NCI-H1694 treated with DMSO at 0.1 percent for 48 hours (cell line): ENCODE results near the gene FRMD4B.

Experiments used
- DNase-seq: peaks from one replicate; lab custom pipeline; 2025; lab: John Stamatoyannopoulos, UW

The FRMD4B gene

DNA sequence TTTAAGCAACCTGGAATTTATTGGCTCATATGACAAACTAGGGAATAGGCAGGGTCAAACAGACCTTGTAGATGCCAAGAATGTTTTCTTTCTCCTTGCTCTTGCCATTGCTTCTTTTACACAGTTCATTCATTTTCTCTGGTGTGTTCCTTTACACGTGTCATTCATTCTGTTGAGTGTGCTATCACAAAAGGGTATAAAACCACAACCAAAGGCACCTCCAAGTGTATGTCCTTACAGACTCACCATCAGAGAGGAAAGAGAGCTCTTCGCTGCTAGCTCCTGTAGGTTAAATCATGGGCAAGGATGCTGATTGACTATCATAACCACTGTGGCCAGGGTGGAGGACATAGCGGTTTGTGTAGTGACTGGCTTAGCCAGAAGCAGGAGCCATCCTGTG lies 19.2 kb upstream of the FRMD4B start:
- DNase-seq = no peak

GRCh38 chr3:69403454-69403853 lies 17.6 kb upstream of the FRMD4B start:
- DNase-seq = no peak

DNA sequence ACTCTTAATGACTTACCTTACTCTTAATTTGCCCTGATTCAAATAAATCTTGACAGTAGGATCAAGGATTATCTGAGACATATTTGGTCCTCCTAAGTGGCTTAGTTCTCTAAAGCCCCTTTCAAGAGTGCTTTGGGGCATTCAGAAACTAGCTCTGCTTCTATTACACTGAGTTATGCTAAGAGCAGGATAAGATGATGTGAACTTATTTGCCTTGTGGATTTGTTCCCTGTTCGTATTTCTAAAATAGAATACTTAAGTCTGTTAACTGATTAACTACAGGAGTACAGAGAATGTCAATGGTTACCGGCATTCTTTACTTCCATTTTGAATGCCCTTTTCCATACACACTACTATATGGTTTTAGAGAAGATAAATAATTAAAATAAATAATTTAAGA lies 14.8 kb upstream of the FRMD4B start:
- no peak for DNase-seq

DNA sequence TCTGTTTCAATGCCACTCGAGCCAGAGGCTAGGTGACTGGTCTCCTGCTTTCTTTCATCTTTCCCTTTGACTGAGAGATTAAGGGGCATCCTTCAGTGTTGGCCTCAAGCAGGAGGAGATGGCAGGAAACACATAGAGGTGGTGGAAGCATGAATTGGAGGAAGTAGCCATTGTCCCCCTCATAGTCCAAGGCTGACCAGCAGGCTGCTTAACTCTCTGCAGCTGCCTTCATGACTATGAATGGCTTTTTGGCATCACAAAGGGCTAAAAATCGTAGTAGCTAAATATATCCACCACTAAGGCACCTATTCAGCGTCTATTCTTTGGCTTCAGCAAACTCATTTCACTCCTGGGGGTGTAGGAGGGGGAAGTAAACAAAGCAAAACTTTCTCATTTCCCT lies 7.0 kb upstream of the FRMD4B start:
- DNase-seq = no peak

- DNase-seq = no peak
These were observed 6.5 kb upstream of the FRMD4B start for GRCh38 chr3:69392415-69392814.

- DNase-seq = no peak
These were observed 5.7 kb upstream of the FRMD4B start for GRCh38 chr3:69391554-69391953.

- no peak for DNase-seq
These were observed 4.9 kb upstream of the FRMD4B start for GRCh38 chr3:69390771-69391170.

DNA sequence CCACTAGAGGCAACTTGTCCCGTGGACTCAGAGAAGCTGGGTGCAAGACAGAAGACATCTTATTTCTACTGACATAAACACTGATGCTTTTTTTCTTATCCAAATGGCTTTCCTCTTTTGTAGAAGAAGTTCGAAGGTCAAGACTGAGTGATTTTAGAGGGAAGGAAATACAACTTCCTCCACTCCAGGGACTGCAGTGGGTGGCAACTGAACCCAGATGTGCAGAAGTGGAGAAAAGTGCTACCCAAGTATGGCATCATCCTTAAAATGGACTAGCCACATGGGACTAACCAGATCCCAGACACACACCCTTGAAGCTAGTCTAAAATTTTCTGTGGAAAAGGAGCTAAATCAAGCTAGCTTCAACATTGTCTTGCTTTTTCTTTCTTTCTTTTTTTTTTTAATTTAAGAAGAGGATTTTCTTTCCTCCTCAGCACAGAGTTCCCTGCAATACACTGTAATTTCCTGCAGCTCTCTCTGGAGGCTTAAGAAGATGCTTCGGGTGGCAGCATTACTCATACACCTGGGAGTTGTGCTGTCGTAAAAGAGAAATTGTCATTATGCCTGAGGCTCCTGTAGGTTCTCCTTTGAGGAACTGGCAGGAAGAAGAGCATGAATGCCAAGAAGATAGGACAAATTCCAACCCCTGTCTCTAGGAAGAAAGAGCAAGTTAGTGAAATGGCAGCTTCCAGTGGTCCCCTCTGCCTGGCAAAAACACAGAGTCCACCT lies 3.8 kb upstream of the FRMD4B start:
- no peak for DNase-seq

GRCh38 chr3:69388241-69388640 lies 2.4 kb upstream of the FRMD4B start:
- no peak for DNase-seq

DNA sequence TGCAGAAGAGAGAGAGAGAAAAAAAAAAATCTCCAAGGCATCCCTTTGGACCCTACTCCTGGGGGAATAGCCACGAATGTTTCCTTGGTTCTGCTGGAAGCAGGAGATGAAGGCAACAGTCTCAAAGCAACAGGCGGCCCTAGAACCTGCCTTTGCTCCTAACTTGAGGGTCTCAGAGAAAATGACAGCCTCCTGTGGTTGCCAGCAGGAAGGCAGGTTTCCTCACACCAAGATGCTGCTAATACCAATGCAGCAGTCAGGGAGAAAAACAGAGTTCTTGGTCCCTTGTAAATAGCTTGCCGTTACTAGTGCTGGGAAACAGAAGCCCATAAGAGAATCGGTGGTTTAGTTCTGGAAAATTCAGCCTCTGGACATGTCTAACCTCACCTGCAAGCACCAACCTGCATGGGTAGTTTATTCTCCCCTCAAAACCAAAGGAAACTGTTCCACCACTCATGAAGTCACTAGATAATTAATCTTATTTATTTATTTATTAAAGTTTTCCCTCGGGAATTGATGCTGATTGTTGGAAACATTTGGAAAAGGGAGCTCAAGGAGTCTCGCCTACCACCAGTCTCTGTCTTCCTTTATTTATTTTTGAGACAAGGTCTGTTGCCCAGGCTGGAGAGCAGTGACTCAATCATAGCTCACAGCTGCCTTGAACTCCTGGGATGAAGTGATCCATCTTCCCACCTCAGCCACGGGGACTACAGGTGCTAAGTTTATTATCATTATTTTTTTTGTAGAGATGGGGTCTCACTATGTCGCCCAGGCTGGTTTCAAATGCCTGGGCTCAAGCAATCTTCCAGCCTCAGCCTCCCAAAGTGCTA lies 883 bp upstream of the FRMD4B start:
- DNase-seq = no peak

GRCh38 chr3:69385123-69385722 lies 665 bp downstream of the FRMD4B start:
- no peak for DNase-seq

DNA sequence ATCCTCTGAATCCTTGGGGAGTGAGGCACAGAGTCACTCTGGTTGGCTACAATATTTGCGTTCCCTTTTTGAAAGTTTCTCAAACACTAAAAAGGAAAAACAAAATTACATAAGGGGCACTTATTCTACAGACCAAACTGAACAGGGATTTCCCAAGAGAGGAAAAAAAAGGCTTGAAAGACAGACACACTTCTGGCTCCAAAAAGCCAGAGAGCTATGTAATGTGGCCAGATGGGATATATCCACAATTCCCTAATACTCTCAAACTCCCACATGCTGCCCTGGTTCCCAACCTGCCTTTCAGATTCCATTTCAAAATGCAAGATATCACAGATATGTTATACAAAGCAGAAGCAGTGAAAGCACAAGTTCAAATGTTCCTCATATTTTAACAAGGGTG lies 1.6 kb downstream of the FRMD4B start:
- no peak for DNase-seq

GRCh38 chr3:69379661-69380060 lies 6.2 kb downstream of the FRMD4B start:
- no peak for DNase-seq

GRCh38 chr3:69378112-69378802 lies 7.6 kb downstream of the FRMD4B start:
- no peak for DNase-seq

GRCh38 chr3:69377262-69377661 lies 8.6 kb downstream of the FRMD4B start:
- no peak for DNase-seq

GRCh38 chr3:69376731-69377130 lies 9.2 kb downstream of the FRMD4B start:
- DNase-seq = no peak

DNA sequence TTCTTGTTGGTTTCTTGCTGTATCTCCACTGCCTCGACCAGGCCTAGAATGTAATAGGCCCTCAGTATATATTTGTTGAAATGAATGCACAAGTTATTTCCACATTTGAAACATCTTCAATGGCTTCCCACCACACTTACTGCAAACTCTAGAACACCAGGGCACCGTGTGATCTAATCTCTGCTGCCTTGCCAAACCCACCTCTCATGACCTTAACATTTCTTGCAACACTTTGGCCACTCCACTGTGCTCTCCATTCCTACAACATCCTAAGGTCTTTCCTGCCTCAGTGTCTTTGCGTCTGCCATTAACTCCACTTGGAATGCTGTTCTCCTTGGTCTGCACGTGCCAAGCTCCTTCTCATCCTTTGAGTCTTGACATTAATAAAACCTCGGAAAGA lies 14.1 kb downstream of the FRMD4B start:
- no peak for DNase-seq

DNA sequence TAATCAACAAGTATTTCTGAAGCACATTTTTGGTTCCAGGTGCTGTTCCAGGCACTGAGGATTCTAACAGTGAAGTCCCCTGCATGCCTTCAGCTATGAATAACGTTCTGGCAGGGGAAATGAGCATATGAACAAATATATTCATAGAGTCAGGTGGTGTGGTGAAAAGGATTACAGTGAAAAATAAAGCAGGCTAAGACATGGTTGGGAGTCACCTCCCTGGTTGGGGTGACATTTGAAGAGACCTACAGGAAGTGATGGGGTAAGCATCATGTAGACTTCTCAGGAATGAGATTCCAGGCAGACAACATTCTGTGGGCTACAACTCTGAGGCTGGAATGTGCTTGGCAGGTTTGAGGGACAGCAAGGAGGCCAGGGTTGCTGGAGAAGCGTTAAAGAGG lies 15.0 kb downstream of the FRMD4B start:
- no peak for DNase-seq

GRCh38 chr3:69370156-69370883 lies 15.6 kb downstream of the FRMD4B start:
- DNase-seq = no peak

- no peak for DNase-seq
These were observed 17.7 kb downstream of the FRMD4B start for GRCh38 chr3:69368129-69368741.

GRCh38 chr3:69367586-69367985 lies 18.3 kb downstream of the FRMD4B start:
- no peak for DNase-seq
